ENCODE measurements around the gene SCGB1D2. TPM values are rescaled to one million over a fixed set of nuclear protein-coding genes. Genes with fewer than 3 reads are reported as not detected.

Gene SCGB1D2
- total RNA-seq, 2 donors from 2014 or later = not detected

DNA sequence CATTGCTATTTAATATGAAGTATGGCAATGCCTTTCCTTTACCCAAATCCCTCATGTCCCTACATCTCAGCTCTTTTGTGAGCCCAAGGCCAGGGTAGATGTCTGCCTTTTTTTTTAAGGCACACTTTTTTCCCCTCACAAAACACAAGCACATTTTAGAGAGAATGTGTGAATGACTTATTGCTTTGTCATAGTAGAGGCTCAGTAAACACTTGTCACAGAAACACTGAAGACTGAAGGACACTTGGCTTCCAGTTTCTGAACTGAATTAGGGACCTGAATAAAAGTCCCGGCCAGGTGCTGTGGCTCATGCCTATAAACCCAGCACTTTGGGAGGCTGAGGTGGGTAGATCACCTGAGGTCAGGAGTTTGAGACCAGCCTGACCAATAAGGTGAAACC lies 25.0 kb downstream of the SCGB1D2 start:
- Mint-ChIP-seq H3K9me3 (no peaks in the 10 kb centered on the region), H3K27me3 (ENCODE audit: insufficient read depth) (peaks cover 5% of the 10 kb centered on the region), H3K4me3 (no peak overlapping the region), H3K27ac (no peak overlapping the region), H3K4me1 (no peaks in the 10 kb centered on the region), H3K36me3 (ENCODE audit: low read depth) (no peaks in the 10 kb centered on the region)
- no peaks in the 10 kb centered on the region for H3K4me1 ChIP-seq (ENCODE audit: control insufficient read depth, insufficient read depth, low read length)
- no peaks in the 10 kb centered on the region for H3K27me3 ChIP-seq (ENCODE audit: control insufficient read depth, insufficient read depth, low read length, poor library complexity, severe bottlenecking)
- no peak overlapping the region for H3K4me3 ChIP-seq (ENCODE audit: low read length)
- 94% methylated on average over 1 of the region's 1 CpG; no CpG with 5 or more reads in 1 of the 2 experiments for WGBS, 2 experiments (ENCODE audit: insufficient coverage in 1 of 2, insufficient read length in 1 of 2)
- no peaks in the 10 kb centered on the region for H3K36me3 ChIP-seq (ENCODE audit: control insufficient read depth, insufficient read depth, low read length)
- TF ChIP-seq, protein P1, sequence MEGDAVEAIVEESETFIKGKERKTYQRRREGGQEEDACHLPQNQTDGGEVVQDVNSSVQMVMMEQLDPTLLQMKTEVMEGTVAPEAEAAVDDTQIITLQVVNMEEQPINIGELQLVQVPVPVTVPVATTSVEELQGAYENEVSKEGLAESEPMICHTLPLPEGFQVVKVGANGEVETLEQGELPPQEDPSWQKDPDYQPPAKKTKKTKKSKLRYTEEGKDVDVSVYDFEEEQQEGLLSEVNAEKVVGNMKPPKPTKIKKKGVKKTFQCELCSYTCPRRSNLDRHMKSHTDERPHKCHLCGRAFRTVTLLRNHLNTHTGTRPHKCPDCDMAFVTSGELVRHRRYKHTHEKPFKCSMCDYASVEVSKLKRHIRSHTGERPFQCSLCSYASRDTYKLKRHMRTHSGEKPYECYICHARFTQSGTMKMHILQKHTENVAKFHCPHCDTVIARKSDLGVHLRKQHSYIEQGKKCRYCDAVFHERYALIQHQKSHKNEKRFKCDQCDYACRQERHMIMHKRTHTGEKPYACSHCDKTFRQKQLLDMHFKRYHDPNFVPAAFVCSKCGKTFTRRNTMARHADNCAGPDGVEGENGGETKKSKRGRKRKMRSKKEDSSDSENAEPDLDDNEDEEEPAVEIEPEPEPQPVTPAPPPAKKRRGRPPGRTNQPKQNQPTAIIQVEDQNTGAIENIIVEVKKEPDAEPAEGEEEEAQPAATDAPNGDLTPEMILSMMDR (conservative IDR thresholded peaks at IDR 0.05) = no peak
- no peaks in the 10 kb centered on the region for H3K9me3 ChIP-seq (ENCODE audit: control insufficient read depth, low read length)
- DNase-seq = no peak
- H3K9ac ChIP-seq (ENCODE audit: extremely low read depth, low read length, poor library complexity, severe bottlenecking) = no peak overlapping the region
- H3K27ac ChIP-seq (ENCODE audit: low read depth, low read length) = no peak overlapping the region

DNA sequence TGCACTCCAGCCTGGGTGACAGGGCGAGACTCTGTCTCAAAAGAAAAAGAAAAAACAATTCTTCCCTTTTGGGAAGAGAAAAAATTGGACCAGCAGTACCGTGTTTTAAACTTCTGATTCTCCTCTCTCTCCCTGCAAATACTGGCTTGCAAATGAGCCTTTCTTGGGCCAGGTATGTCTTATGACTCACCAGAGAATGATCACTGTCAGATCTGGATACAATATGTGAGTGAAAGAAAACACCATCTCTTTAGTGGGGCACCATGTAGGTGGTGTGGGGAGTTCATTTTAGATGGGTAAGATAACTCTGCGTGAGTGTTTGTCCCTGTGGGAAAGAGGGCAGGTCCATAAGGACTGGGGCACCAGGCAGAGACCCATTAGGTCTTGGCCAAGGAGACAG lies 25.5 kb downstream of the SCGB1D2 start:
- Histone ChIP-seq H3K36me3 (ENCODE audit: control insufficient read depth, insufficient read depth, low read length) (no peaks in the 10 kb centered on the region), H3K27me3 (ENCODE audit: control insufficient read depth, insufficient read depth, low read length, poor library complexity, severe bottlenecking) (no peaks in the 10 kb centered on the region), H3K4me1 (ENCODE audit: control insufficient read depth, insufficient read depth, low read length) (no peaks in the 10 kb centered on the region), H3K27ac (ENCODE audit: low read depth, low read length) (no peak overlapping the region), H3K9me3 (ENCODE audit: control insufficient read depth, low read length) (no peaks in the 10 kb centered on the region), H3K9ac (ENCODE audit: extremely low read depth, low read length, poor library complexity, severe bottlenecking) (no peak overlapping the region), H3K4me3 (ENCODE audit: low read length) (no peak overlapping the region)
- WGBS, 2 experiments (ENCODE audit: insufficient coverage in 1 of 2, insufficient read length in 1 of 2) = 87 to 100% methylated on average over 3 of the region's 3 CpGs
- Mint-ChIP-seq H3K9me3 (no peaks in the 10 kb centered on the region), H3K4me3 (no peak overlapping the region), H3K4me1 (no peaks in the 10 kb centered on the region), H3K27me3 (ENCODE audit: insufficient read depth) (peaks cover 5% of the 10 kb centered on the region), H3K27ac (no peak overlapping the region), H3K36me3 (ENCODE audit: low read depth) (no peaks in the 10 kb centered on the region)
- no peak for DNase-seq
- TF ChIP-seq, protein P1 (conservative IDR thresholded peaks at IDR 0.05) = no peak

DNA sequence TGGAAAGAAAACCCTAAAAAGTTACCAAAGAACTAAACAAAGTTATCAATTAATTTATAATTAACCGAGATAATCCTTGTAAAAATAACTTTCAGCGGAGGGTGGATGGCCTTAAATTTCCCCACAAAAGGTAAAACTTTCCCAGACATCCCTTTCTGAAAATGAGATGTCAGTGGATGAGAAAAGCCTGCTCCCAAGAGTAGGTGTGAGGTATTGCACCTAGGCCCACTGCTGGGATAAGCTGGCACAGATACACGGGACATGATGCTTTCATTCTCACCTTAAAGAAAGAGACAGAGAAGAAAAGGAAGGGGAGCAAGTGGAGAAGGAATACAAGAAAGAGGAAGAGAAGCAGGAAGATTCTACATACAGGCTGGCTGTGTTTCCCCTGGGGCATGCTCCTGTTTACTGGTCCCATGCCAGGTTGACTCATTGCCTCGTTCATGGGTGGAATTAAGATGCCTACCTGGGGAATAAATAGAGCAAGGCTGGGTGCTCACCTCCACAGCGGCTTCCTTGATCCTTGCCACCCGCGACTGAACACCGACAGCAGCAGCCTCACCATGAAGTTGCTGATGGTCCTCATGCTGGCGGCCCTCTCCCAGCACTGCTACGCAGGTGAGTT lies 27.7 kb downstream of the SCGB1D2 start, which contains the start of gene SCGB2A2:
SCGB2A2 (plus strand) TSS at position 505 of the 625 bp plus-strand sequence; CDS start at position 564, 59 bp downstream.
- Histone ChIP-seq H3K27ac (ENCODE audit: low read depth, low read length) (no peak within 1 kb of the TSS), H3K4me3 (ENCODE audit: low read length) (no peak within 1 kb of the TSS), H3K36me3 (ENCODE audit: control insufficient read depth, insufficient read depth, low read length) (no peaks in the 10 kb centered on the region), H3K27me3 (ENCODE audit: control insufficient read depth, insufficient read depth, low read length, poor library complexity, severe bottlenecking) (no peaks in the 10 kb centered on the region), H3K9me3 (ENCODE audit: control insufficient read depth, low read length) (no peaks in the 10 kb centered on the region), H3K9ac (ENCODE audit: extremely low read depth, low read length, poor library complexity, severe bottlenecking) (no peak within 1 kb of the TSS), H3K4me1 (ENCODE audit: control insufficient read depth, insufficient read depth, low read length) (no peaks in the 10 kb centered on the region)
- no peaks in the 10 kb centered on the region for H3K36me3 Mint-ChIP-seq (ENCODE audit: low read depth)
- H3K4me3 Mint-ChIP-seq = no peak within 1 kb of the TSS
- no peaks in the 10 kb centered on the region for H3K4me1 Mint-ChIP-seq
- 65 to 83% methylated on average over 4 to 10 of the region's 10 CpGs for WGBS, 2 experiments (ENCODE audit: insufficient coverage in 1 of 2, insufficient read length in 1 of 2)
- DNase-seq = peak; percentile 58
- H3K9me3 Mint-ChIP-seq = no peaks in the 10 kb centered on the region
- peaks cover 5% of the 10 kb centered on the region for H3K27me3 Mint-ChIP-seq (ENCODE audit: insufficient read depth)
- TF ChIP-seq, protein P1 (conservative IDR thresholded peaks at IDR 0.05) = peak; percentile 68
- H3K27ac Mint-ChIP-seq = no peak within 1 kb of the TSS

Measured in endodermal cell (in vitro differentiated cells).